SKM-1 (cell line): Measurements from ENCODE around the gene HSPA14.
"Not testable (repeated sequence)": the region's sequence is repeated elsewhere in the genome, so short reads cannot be mapped to it uniquely, and the experiment has no call there.

Source experiments
- DNase-seq: peaks from one replicate; lab custom pipeline; 2025; ENCODE audit not compliant: unreplicated experiment; lab: John Stamatoyannopoulos, UW

The HSPA14 gene

GRCh38 chr10:14837757-14838581 is at the start of gene HSPA14, which contains the start of the genes CDNF and MSANTD7:
HSPA14 (plus strand) TSS chr10:14838306; CDS start chr10:14838403, 97 bp downstream.
CDNF (minus strand) TSS chr10:14838037; CDS start chr10:14837946, 91 bp downstream.
MSANTD7 (plus strand) TSS chr10:14838306; CDS start chr10:14842285, 3,979 bp downstream.
- peak; percentile 89 for DNase-seq

GRCh38 chr10:14798636-14799035 is 39.5 kb upstream of the HSPA14 start:
- DNase-seq = no peak

- DNase-seq = no peak
Measured at GRCh38 chr10:14800397-14800796, 37.7 kb upstream of the HSPA14 start.

- no peak for DNase-seq
Measured at GRCh38 chr10:14801723-14802122, 36.4 kb upstream of the HSPA14 start.

- no peak for DNase-seq
Measured at GRCh38 chr10:14803827-14804226, 34.3 kb upstream of the HSPA14 start.

GRCh38 chr10:14806318-14806717 is 31.8 kb upstream of the HSPA14 start:
- DNase-seq = no peak

GRCh38 chr10:14810969-14811953 is 26.8 kb upstream of the HSPA14 start:
- no peak for DNase-seq

- no peak for DNase-seq
Measured at GRCh38 chr10:14812271-14812670, 25.8 kb upstream of the HSPA14 start.

- DNase-seq = no peak
Measured at GRCh38 chr10:14815681-14816080, 22.4 kb upstream of the HSPA14 start.

GRCh38 chr10:14816717-14817116 is 21.4 kb upstream of the HSPA14 start:
- not testable (repeated sequence) for DNase-seq

- no peak for DNase-seq
Measured at GRCh38 chr10:14820010-14820774, 17.9 kb upstream of the HSPA14 start.

- no peak for DNase-seq
Measured at GRCh38 chr10:14820775-14821154, 17.3 kb upstream of the HSPA14 start.

GRCh38 chr10:14821635-14822375 is 16.3 kb upstream of the HSPA14 start:
- DNase-seq = no peak

GRCh38 chr10:14822879-14823755 is 15.0 kb upstream of the HSPA14 start:
- DNase-seq = peak; percentile 8

GRCh38 chr10:14823966-14824365 is 14.1 kb upstream of the HSPA14 start:
- DNase-seq = no peak

GRCh38 chr10:14826076-14826829 is 11.9 kb upstream of the HSPA14 start:
- DNase-seq = no peak

GRCh38 chr10:14833106-14833505 is 5.0 kb upstream of the HSPA14 start:
- DNase-seq = no peak

GRCh38 chr10:14836208-14836607 is 1.9 kb upstream of the HSPA14 start:
- no peak for DNase-seq
